GM19099 (cell line): ENCODE results near the gene HSD3B1.

ENCODE experiments used
- POLR2A ChIP-seq: IDR thresholded peaks from 3 replicates; pipeline ENCODE4 v1.6.1; 2011; ENCODE audit warnings: low read depth; ENCODE audit not compliant: insufficient read length; ENCODE audit errors: extremely low read depth

HSD3B1 gene

GRCh38 chr1:119482517-119483425 is 24.2 kb upstream of the HSD3B1 start:
- no peak for TF ChIP-seq POLR2A

GRCh38 chr1:119483441-119484200 is 23.4 kb upstream of the HSD3B1 start:
- no peak for TF ChIP-seq POLR2A

GRCh38 chr1:119485201-119485600 is 21.8 kb upstream of the HSD3B1 start:
- no peak for TF ChIP-seq POLR2A

- TF ChIP-seq POLR2A, result no peak
These were observed 18.8 kb upstream of the HSD3B1 start for GRCh38 chr1:119488216-119488615.

- TF ChIP-seq POLR2A, result no peak
These were observed 17.8 kb upstream of the HSD3B1 start for GRCh38 chr1:119489201-119489600.

- TF ChIP-seq POLR2A, result no peak
These were observed 16.1 kb upstream of the HSD3B1 start for GRCh38 chr1:119490925-119491324.

GRCh38 chr1:119492763-119493162 is 14.2 kb upstream of the HSD3B1 start:
- no peak for TF ChIP-seq POLR2A

- TF ChIP-seq POLR2A, result no peak
These were observed 2.2 kb upstream of the HSD3B1 start for GRCh38 chr1:119504831-119505230.

- no peak for TF ChIP-seq POLR2A
These were observed 3.0 kb downstream of the HSD3B1 start for GRCh38 chr1:119510046-119510445.

GRCh38 chr1:119515221-119515620 is 8.2 kb downstream of the HSD3B1 start:
- no peak for TF ChIP-seq POLR2A

- TF ChIP-seq POLR2A, result no peak
These were observed 9.2 kb downstream of the HSD3B1 start for GRCh38 chr1:119516247-119516646.

GRCh38 chr1:119516680-119517079 is 9.7 kb downstream of the HSD3B1 start:
- no peak for TF ChIP-seq POLR2A

- no peak for TF ChIP-seq POLR2A
These were observed 24.8 kb downstream of the HSD3B1 start for GRCh38 chr1:119531606-119532323.

- no peak for TF ChIP-seq POLR2A
These were observed 25.4 kb downstream of the HSD3B1 start for GRCh38 chr1:119532324-119532910.

- TF ChIP-seq POLR2A, result no peak
These were observed 28.4 kb downstream of the HSD3B1 start for GRCh38 chr1:119535381-119535780.

- no peak for TF ChIP-seq POLR2A
These were observed 31.0 kb downstream of the HSD3B1 start for GRCh38 chr1:119537966-119538365.

GRCh38 chr1:119539636-119540035 is 32.6 kb downstream of the HSD3B1 start:
- no peak for TF ChIP-seq POLR2A
